LNCAP (cell line): Measurements from ENCODE around the gene PERP.

Experiments used
- TF ChIP-seq, protein P1 (sequence below): fragments of 450-650 bp; IDR thresholded peaks from 2 replicates; pipeline ENCODE4 v1.5.1; 2017; ENCODE audit warnings: mild to moderate bottlenecking

The PERP gene

DNA sequence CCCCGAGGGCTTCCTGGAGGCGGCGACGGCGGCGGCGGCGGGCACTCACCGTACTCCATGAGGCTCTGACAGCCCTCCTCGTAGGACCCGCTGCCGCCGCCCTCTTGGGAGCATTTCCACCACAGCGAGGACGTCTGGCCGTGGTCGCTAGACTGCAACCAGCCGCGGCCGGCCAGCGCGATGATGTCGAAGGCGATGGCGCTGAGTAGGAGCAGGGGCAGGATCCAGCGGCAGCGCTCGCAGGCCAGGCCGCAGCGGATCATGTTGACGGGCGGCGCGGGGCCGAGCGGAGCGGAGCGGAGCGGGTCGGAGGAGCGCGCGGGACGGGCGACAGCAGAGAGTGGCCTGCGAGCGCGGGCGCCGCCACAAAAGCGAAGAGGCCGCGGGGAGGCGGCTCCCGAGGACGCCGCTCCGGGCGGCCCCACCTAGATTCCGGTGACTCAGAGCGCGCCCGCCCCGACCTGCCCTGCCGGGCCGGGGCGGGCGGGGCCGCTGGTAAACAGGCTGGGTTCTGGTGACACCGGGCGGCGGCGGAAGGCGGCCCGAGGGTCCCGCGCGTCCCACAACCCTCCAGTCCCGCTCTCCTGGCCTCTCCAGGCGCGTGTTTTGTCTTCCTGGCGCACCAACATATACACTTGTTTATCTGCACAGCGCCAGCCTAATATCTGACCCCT, at the start of gene PERP:
Gene PERP (minus strand): TSS at position 342 of the 674 bp plus-strand sequence. CDS start 79 bp downstream, at position 263.
- TF ChIP-seq, protein P1, sequence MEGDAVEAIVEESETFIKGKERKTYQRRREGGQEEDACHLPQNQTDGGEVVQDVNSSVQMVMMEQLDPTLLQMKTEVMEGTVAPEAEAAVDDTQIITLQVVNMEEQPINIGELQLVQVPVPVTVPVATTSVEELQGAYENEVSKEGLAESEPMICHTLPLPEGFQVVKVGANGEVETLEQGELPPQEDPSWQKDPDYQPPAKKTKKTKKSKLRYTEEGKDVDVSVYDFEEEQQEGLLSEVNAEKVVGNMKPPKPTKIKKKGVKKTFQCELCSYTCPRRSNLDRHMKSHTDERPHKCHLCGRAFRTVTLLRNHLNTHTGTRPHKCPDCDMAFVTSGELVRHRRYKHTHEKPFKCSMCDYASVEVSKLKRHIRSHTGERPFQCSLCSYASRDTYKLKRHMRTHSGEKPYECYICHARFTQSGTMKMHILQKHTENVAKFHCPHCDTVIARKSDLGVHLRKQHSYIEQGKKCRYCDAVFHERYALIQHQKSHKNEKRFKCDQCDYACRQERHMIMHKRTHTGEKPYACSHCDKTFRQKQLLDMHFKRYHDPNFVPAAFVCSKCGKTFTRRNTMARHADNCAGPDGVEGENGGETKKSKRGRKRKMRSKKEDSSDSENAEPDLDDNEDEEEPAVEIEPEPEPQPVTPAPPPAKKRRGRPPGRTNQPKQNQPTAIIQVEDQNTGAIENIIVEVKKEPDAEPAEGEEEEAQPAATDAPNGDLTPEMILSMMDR = peak; percentile 28; the same call in 1 of the 2 replicates

DNA sequence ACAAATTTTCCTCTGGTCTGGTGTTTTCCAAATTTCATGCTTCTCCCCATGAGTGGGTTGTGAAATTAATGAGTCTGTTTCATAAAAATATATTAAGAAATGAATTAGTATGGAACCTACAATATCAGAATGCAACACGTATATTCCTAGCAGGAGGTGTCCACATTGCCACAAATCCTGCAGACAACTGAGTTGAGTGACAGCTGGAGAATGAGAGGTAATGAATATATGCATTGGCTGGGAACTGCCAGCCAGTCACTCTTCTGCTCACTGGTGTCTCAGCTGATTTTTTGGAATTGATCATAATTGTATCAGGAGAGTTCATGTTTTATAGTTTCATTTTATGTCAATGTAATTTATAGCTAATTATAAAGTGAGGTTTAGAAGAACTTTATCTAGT, 48.2 kb upstream of the PERP start:
- TF ChIP-seq, protein P1 = no peak

DNA sequence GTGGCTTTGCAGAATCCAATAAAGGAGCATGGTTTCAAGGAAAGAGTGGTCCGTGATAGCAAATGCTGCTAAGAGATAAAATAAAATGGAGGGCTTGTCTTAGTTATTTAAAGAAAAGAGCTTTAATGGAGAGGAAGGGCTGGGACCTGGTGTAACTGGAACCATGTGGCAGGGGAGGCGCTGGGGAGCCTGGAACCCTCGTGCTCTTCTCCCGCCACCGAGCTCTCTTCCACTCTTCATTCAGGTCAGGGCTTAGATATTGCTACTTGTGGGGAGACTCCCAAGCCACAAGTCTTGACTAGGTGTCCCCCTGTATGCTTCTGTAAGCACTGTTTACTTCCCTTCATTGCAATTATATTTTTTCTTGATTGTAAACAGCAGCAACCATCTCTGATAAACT, 39.3 kb upstream of the PERP start:
- TF ChIP-seq, protein P1 = no peak

DNA sequence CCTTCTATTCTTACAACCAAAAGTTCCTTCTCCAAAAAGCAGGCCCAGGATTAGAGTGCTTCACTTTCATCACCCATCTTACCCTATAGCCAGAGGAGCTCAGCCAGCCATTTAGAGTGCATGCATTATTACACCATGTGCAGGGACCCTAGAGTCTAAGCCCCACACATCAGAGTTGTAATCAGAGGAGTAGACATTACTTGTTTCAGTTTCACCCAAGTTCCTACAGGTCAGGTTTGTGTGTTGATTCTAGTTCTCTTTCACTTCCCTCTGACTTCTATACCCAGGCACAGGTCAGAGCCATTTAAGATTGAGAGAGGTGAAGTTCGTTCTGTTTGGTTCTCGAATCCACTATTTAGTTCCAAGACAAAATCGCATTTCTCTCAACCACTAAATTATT, 38.2 kb upstream of the PERP start:
- TF ChIP-seq, protein P1 = no peak

DNA sequence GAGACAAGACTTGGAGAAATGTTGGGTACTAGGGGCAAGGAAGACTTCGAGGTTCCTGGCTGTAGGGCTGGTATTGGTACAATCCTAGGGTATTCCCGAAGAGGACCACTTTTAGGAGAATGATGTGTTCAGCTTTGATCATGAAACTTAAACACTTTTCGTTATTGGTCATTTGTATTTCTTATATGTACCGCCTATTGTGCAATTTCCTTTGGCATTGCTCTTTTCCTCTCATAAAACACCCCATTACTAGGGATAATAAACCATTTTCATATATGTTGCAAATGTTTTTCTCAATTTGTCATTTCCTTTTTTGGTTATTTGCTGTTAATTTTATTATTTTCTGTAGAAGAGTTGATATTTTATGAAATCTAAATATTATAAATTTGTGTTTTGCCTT, 35.6 kb upstream of the PERP start:
- TF ChIP-seq, protein P1 = no peak

DNA sequence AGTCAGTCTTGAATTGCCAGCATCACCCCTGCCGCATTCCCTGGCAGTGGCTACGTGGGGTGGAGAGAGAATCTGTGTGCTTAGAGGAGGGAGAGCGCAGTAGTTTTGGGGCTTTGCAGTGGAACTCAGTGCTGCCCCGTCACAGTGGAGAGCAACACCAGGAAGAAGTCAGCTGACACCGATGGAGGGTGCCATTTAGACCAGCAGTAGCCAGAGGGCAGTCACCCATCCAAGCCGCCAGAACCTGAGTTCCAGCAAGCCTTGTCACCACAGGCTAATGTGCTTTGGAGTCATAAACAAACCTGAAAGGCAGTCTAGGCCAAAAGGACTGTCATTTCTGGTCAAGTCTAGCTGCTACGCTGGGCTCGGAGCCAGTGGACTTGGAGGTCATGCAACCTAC, 22.0 kb upstream of the PERP start:
- TF ChIP-seq, protein P1 = no peak

DNA sequence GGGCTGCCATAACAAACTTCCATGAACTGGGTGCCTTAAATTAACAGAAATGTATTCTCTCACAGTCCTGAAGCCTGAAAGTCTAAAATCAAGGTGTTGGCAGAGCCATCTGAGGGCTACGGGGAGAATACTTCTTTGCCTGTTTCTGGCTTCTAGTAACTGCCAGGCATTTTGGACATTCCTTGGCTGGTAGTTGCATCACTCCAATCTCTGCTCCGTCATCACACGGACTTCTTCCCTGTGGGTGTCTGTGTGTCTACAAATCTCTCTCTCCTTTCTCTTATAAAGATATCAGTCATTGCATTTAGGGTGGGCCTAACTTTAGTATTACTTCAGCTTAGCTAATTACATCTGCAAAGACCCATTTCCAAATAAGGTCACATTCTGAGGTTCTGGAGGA, 20.9 kb upstream of the PERP start:
- TF ChIP-seq, protein P1 = no peak

DNA sequence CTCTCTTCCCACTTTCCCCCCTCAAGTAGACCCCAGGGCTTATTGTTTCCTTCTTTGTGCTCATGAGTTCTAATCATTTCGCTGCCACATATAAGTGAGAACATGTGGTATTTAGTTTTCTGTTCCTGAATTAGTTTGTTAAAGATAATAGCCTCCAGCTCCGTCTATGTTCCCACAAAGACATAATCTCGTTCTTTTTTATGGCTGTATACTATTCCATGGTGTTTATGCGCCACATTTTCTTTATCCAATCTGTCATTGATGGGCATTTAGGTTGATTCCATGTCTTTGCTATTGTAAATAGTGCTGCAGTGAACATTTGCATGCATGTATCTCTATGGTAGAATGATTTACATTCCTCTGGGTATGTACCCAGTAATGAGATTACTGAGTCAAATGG, 16.9 kb upstream of the PERP start:
- TF ChIP-seq, protein P1 = no peak
